Nephron progenitor cell (in vitro differentiated cells): Measurements from ENCODE around the gene PRDM16.
A peak's percentile ranks its signal among the peaks of the same experiment; 100 is the strongest.

Experiments
- DNase-seq: peaks from one replicate; pipeline ENCODE4 v3.0.0; 2021
- H3K27ac Mint-ChIP-seq: 2 replicates; pipeline ENCODE4 v1.8.0; 2021; ENCODE audit warnings: mild to moderate bottlenecking, moderate library complexity, mixed read lengths
- H3K27me3 Mint-ChIP-seq: 2 replicates; pipeline ENCODE4 v1.8.0; 2021; ENCODE audit warnings: mild to moderate bottlenecking, low read depth, mixed read lengths; ENCODE audit not compliant: poor library complexity
- H3K36me3 Mint-ChIP-seq: 2 replicates; pipeline ENCODE4 v1.8.0; 2021; ENCODE audit warnings: low read depth, mixed read lengths
- H3K4me1 Mint-ChIP-seq: 2 replicates; pipeline ENCODE4 v1.8.0; 2021; ENCODE audit warnings: mixed read lengths
- H3K4me3 Mint-ChIP-seq: 2 replicates; pipeline ENCODE4 v1.8.0; 2021; ENCODE audit warnings: mild to moderate bottlenecking, moderate library complexity, mixed read lengths
- H3K9me3 Mint-ChIP-seq: 2 replicates; pipeline ENCODE4 v1.8.0; 2021; ENCODE audit warnings: mild to moderate bottlenecking, moderate library complexity, mixed read lengths
- TF ChIP-seq, protein P1 (sequence below): fragments of 200-600 bp; sonication (generic); IDR thresholded peaks from 2 replicates; pipeline ENCODE4 v1.5.0; 2021; ENCODE audit warnings: antibody characterized with exemption

Gene PRDM16

GRCh38 chr1:3111348-3112021 lies 42.5 kb downstream of the PRDM16 start:
- TF ChIP-seq, protein P1, sequence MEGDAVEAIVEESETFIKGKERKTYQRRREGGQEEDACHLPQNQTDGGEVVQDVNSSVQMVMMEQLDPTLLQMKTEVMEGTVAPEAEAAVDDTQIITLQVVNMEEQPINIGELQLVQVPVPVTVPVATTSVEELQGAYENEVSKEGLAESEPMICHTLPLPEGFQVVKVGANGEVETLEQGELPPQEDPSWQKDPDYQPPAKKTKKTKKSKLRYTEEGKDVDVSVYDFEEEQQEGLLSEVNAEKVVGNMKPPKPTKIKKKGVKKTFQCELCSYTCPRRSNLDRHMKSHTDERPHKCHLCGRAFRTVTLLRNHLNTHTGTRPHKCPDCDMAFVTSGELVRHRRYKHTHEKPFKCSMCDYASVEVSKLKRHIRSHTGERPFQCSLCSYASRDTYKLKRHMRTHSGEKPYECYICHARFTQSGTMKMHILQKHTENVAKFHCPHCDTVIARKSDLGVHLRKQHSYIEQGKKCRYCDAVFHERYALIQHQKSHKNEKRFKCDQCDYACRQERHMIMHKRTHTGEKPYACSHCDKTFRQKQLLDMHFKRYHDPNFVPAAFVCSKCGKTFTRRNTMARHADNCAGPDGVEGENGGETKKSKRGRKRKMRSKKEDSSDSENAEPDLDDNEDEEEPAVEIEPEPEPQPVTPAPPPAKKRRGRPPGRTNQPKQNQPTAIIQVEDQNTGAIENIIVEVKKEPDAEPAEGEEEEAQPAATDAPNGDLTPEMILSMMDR: no peak
- no peak for DNase-seq
- peaks cover 13% of the 10 kb centered on the region for H3K27me3 Mint-ChIP-seq
- no peak overlapping the region for H3K4me3 Mint-ChIP-seq
- H3K27ac Mint-ChIP-seq: peak overlapping the region; percentile 22
- peaks cover 25% of the 10 kb centered on the region for H3K4me1 Mint-ChIP-seq
- H3K9me3 Mint-ChIP-seq: peaks cover 15% of the 10 kb centered on the region
- H3K36me3 Mint-ChIP-seq: no peaks in the 10 kb centered on the region

- peaks cover 13% of the 10 kb centered on the region for H3K27me3 Mint-ChIP-seq
- H3K9me3 Mint-ChIP-seq: peaks cover 15% of the 10 kb centered on the region
- H3K4me3 Mint-ChIP-seq: no peak overlapping the region
- peaks cover 33% of the 10 kb centered on the region for H3K4me1 Mint-ChIP-seq
- no peak overlapping the region for H3K27ac Mint-ChIP-seq
- TF ChIP-seq, protein P1: no peak
- no peak for DNase-seq
- no peaks in the 10 kb centered on the region for H3K36me3 Mint-ChIP-seq
Measured at GRCh38 chr1:3112526-3112925, 43.5 kb downstream of the PRDM16 start.

- DNase-seq: no peak
- TF ChIP-seq, protein P1: no peak
- Mint-ChIP-seq H3K4me1 (peaks cover 34% of the 10 kb centered on the region), H3K27me3 (peaks cover 13% of the 10 kb centered on the region), H3K36me3 (no peaks in the 10 kb centered on the region), H3K4me3 (no peak overlapping the region), H3K9me3 (peaks cover 10% of the 10 kb centered on the region), H3K27ac (no peak overlapping the region)
Measured at GRCh38 chr1:3113047-3113740, 44.2 kb downstream of the PRDM16 start.

DNA sequence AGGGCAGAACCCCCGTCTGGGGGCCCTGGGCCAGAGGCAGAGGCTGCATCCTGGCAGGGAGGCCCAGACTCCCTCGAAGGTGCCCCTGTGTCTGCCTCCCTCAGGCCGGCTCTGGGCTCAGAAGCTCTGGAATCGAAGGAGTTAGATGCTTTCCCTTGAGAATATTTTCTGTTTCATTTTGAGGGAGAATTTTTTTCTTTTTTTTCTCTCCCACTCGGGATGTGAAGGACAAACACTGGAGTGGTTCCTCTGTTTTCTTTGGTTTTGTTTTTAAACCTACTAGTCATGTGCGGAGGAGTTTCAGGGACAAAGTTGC lies 44.7 kb downstream of the PRDM16 start:
- H3K36me3 Mint-ChIP-seq: no peaks in the 10 kb centered on the region
- no peak for DNase-seq
- peaks cover 13% of the 10 kb centered on the region for H3K27me3 Mint-ChIP-seq
- H3K27ac Mint-ChIP-seq: no peak overlapping the region
- peaks cover 6% of the 10 kb centered on the region for H3K9me3 Mint-ChIP-seq
- H3K4me1 Mint-ChIP-seq: peaks cover 39% of the 10 kb centered on the region
- TF ChIP-seq, protein P1: no peak
- no peak overlapping the region for H3K4me3 Mint-ChIP-seq

DNA sequence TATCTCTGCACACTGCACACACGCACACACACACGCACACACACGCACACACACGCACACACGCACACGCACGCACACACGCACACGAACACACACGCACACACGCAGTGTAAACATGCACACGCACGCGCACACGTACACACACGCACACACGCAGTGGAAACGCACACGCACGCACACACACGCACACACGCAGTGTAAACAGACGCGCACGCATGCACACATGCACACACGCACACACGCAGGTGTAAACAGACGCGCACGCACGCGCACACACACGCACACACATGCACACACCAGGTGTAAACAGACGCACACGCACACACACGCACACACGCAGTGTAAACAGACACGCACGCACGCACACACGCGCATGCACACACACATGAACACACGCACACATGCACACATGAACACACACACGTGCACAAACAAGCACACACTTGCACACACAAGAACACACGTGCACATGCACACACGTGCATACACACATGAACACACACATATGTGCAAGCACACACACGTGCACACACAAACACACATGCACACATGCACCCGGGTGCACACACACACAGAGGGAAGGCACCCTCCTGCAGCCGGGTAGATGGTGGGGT lies 45.2 kb downstream of the PRDM16 start:
- Mint-ChIP-seq H3K27ac (no peak overlapping the region), H3K36me3 (no peaks in the 10 kb centered on the region), H3K27me3 (peaks cover 11% of the 10 kb centered on the region), H3K4me1 (peaks cover 40% of the 10 kb centered on the region), H3K4me3 (no peak overlapping the region), H3K9me3 (peaks cover 4% of the 10 kb centered on the region)
- TF ChIP-seq, protein P1: no peak
- DNase-seq: no peak
